SHP77 (cell line): ENCODE data around the gene RECK.
"Not testable (repeated sequence)": the region's sequence is repeated elsewhere in the genome, so short reads cannot be mapped to it uniquely, and the experiment has no call there.

Source experiments
- DNase-seq, 2 experiments: peaks; one replicate each; lab custom pipeline; 2025; lab: John Stamatoyannopoulos, UW

Gene RECK

DNA sequence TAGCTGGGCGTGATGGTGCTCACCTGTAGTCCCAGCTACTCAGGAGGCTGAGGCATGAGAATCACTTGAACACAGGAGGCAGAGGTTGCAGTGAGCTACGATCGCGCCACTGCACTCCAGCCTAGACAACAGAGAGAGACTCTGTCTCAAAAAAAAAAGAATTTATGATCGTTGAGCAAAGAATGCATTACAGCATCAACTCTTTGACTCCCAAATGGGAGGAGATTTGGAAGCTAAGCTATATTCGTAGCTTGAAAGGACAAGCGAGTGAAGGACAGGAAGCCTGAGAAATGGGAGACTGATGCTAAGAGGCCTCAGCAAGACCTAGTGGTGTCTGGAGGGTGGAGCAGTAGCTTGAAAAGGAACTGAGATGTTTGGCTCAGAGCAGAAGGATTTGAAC is 122.2 kb downstream of the RECK start:
- no peak for DNase-seq

DNA sequence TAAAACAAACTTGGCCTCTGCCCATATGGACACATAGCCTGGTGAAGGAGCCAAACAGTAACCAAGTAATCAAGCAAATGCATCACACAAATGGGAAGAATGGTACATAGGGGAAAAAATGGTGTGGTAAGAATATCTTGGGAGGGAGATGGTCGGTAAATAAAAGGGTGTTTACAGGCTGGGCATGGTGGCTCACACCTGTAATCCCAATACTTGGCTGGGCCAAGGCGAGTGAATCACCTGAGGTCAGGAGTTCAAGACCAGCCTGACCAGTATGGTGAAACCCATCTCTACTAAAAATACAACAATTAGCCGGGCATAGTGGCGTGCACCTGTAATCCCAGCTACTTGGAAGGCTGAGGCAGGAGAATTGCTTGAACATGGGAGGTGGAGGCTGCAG is 122.8 kb downstream of the RECK start:
- DNase-seq, result not testable (repeated sequence)

DNA sequence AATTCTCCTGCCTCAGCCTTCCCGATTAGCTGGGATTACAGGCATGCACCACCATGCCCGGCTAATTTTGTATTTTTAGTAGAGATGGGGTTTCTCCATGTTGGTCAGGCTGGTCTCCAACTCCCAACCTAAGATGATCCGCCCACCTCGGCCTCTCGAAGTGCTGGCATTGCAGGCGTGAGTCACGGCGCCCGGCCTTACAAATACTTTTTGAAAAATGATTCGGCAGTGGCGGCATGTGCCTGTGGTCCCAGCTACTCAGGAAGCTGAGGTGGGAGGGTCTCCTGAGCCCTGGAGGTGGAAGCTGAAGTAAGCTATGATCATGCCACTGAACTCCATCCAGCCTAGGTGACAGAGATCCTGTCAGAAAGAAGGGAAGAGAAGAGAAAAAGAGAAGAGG is 123.4 kb downstream of the RECK start:
- not testable (repeated sequence) for DNase-seq

GRCh38 chr9:36161187-36161586 is 124.5 kb downstream of the RECK start:
- DNase-seq, result no peak

DNA sequence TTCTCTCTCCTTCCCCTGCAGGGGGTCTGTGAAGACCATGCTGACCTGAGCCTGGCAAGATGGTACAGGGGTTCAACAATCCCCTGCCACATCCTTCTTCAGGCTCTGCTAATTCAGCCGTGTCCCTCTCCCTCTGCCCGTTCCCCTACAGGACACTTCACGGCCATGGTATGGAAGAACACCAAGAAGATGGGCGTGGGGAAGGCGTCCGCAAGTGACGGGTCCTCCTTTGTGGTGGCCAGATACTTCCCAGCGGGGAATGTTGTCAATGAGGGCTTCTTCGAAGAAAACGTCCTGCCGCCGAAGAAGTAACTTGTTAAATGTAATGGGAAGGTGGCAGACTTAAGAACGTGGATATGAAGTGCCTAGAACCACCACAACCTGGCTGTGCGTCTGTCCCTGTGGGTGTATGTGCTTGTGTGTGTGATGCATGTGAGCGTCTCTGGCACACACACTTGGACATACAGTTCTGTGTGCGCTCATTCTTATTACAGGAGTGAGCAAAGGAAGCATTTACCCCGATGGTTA is 125.6 kb downstream of the RECK start:
- no peak for DNase-seq

- no peak for DNase-seq
These were observed 126.5 kb downstream of the RECK start for GRCh38 chr9:36163049-36163785.

- no peak for DNase-seq
These were observed 127.1 kb downstream of the RECK start for GRCh38 chr9:36163786-36164170.

DNA sequence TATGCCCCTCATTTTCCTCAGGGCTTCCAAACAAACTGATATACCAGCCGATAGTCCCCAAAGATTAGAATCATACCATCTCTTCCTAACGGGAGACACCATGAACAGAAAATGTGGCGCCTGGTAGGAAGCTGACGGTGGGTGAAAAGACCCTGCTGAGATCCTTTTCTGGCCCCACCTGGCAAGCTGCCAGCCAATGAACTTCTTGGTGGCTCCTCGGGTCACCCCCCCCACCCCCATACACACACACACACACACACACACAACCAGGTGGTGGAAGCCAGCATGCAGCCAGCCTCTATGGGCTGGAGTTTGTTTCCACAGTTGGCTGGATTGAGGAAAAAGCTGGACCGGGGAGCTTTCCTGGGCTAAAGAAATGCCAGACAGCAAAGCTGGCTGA is 127.7 kb downstream of the RECK start:
- no peak for DNase-seq

DNA sequence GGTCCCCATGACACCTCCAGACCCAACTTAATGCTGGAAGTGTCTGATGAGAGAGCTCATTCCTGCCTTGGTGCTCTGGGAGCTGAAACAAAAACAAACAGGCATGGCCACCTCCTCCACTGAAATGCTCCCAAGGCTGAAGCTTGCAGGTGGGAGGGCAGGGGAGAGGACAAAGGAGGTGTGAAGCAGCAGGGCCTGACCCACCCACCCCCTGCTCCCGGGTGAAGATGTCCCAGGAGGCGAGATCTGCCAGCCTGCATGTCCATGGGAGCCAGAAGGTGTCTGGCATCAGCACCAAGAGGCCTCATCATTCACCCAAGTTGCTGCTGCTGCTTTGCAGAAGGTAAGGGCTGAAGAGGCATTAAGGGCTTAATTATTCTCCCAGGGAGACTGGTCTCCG is 128.3 kb downstream of the RECK start:
- DNase-seq, result no peak

DNA sequence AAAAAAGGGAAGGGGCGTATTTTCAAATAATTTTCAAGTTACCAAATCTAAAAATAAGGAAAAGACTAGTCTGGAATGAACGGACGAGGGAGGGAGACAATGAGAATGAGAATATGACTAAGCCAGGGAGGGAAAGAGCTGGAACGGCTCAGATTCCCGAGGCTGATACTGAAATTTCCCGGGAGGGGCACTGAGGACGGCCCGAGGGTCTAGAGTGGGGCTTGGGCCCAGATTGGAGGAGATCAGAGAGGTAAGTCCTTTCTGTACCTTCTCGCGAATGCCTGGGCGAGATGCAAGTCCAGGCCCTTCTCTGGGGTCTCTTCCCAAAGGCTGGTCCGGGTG is 129.1 kb downstream of the RECK start:
- DNase-seq, result no peak

DNA sequence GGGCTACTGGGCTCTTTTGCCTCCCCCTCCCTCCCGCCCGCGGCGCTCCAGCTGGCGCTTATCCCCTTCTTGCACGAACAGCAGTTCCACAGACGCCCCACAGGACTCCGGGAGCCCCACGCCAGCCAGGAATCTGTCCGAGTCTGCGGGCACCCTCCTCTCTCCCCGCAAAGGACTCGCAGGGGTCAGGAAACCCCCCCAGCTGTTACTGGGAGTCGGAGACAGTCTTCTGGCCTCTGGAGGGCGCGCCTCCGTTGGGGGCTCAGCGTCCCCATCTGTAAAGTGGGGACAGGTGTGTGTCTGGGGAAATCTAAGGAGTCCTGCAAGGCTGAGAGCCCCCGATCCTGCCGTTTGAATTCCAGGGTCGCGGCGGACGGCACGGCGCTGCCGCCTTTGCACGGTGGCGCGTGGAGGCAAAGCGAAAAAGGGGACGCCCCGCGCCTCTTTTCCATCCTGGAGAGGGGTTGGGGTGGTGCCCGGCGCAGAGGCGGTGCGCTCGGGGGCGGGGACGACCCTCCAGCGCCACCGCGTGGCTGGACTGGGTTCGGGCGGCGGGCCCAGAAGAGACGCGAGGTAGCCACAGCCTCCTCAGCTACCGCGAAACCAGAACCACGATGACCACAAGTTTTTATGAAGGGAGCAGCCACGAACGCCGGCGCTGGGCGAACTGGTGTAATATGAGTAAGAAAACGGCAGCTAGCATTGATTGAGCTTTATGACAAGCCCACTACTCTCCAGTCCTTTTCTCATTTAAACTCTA is 129.6 kb downstream of the RECK start:
- DNase-seq, result peak; percentile 18 to 26

- DNase-seq, result no peak
These were observed 132.5 kb downstream of the RECK start, which contains the start of gene CCIN for GRCh38 chr9:36169166-36169565. TSS of gene CCIN (plus strand) at chr9:36169388. CDS start at chr9:36169503, 115 bp downstream.

GRCh38 chr9:36169708-36170107 is 133.0 kb downstream of the RECK start:
- no peak for DNase-seq

- no peak for DNase-seq
These were observed 133.8 kb downstream of the RECK start for GRCh38 chr9:36170531-36170930.

GRCh38 chr9:36173861-36174260 is 137.1 kb downstream of the RECK start:
- no peak for DNase-seq
